ENCODE results near the gene GLYATL1. TPM values are rescaled to one million over a fixed set of nuclear protein-coding genes. Genes with fewer than 3 reads are reported as not detected.
"Not testable (repeated sequence)": the region's sequence is repeated elsewhere in the genome, so short reads cannot be mapped to it uniquely, and the experiment has no call there.

The GLYATL1 gene
- total RNA-seq, 1 donor from 2014 or later: not detected

DNA sequence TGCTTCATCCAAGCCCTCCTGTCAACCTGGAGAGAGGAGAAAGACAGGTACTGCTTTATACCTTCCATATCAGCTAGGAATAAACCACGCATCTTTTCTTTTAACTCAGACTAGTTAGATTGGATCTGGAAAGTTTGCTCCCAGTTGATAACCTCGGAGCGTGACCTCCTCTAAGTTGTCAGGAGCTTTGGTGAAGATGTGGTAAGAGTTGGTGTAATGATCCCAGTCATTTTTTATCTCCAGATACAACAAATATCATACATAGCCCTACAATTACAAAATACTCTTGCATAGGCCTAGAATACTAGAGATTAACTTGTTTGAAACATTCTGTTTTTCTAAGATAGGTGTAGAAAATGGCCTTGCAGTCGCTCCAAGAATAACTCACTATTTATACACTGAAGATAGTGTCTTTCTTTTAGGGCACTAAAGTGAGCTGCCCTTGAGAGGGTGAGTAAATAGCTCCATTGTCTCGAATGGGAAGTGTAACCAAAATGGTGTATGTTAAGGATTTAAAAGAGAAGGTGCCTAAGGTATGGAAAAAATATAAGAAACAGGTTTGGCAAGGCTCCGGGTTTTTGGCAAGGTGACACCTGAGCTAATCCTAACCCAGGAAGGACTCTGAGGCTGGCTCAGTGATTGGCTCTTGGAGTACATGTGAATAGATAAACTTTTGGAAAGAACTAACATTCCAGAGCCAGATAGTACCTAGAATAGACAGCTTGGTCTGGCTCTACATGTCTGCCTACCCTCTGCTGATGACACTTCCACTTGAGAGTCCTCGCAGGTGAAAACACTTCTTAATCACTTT, 59.4 kb downstream of the GLYATL1 start:
- no peak for DNase-seq (ENCODE audit: low read depth)

DNA sequence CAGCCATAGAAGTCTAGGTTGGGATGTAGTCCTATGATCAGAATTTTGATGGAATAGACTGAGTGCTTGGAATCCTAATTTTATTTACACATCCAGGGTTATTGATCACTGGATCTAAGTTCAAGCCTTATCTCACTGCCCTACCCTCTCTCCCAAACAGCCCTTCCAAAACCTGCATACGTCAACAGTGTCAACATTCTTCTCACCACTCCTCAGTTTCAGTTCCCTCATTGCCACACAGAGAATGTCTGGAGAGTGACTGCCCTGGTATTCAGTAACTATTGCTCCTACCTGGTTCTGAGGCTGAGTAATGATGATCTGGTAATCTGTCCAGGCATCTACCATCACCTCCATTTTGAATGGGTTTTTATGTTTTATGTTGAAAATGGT, 60.0 kb downstream of the GLYATL1 start:
- no peak for DNase-seq (ENCODE audit: low read depth)

DNA sequence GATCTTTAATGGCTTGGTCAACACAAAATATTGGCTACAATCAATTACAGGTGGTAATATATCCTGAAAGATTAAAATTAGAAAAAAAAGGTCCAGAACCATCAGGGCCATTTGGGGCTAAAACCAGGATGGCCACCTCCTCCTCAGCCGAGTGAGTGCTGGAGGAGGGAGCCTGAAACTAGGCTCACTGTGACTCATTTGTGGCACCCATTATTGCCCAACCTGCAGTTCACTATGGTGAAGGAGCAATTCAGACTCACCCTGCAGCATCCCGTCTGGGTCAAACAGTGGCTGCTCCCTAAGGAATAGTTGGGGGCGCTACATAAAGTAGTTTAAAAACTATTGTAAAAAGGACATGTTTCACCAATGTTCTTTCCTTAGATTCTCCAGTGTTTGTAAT, 60.7 kb downstream of the GLYATL1 start:
- no peak for DNase-seq (ENCODE audit: low read depth)

DNA sequence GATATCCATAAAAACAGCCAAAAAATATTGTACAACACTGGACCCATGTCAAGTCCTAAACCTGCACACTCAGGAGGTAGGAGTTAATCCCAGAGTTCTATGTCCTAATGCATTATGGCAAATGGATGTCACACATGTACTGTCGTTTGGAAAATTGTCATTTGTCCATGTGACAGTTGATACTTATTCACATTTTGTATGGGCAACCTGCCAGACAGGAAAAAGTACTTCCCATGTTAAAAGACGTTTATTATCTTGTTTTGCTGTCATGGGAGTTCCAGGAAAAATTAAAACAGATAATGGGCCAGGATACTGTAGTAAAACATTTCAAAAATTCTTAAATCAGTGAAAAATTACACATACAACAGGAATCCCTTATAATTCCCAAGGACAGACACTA, 62.7 kb downstream of the GLYATL1 start:
- DNase-seq (ENCODE audit: low read depth): not testable (repeated sequence)

Other genes with a start within 250 kb of the GLYATL1 start
- gene GLYAT, start 207.5 kb upstream of the GLYATL1 start, total RNA-seq: not detected in 2 replicates
- gene GLYATL2, start 94.8 kb upstream of the GLYATL1 start, total RNA-seq: 0.35 TPM in 1 of 2 replicates, not detected in the other
- gene GLYATL1B, start 146.8 kb downstream of the GLYATL1 start, total RNA-seq: not detected in 2 replicates
- 0.05 and 1.7 TPM in 2 replicates for gene FAM111B, start 167.7 kb downstream of the GLYATL1 start, total RNA-seq
- gene FAM111A, start 203.4 kb downstream of the GLYATL1 start, total RNA-seq: 12.6 and 13.3 TPM in 2 replicates
- gene DTX4, start 232.6 kb downstream of the GLYATL1 start, total RNA-seq: 7.9 and 8.2 TPM in 2 replicates